IMR-90 (cell line): Measurements from ENCODE around the gene COL4A2. TPM values are rescaled to one million over a fixed set of nuclear protein-coding genes. Genes with fewer than 3 reads are reported as not detected.

Experiments
- ATAC-seq: fragments of 200-7000 bp; cut with Tn5 transposase; 2 replicates; pipeline ENCODE4 v1.9.1; 2020; ENCODE audit warnings: low read depth, mild to moderate bottlenecking, moderate library complexity
- BruUV-seq: library from RNA; stranded (reverse); fragments of 400-500 nt; replicated peaks from 2 replicates; lab custom pipeline; 2021; lab: Mats Ljungman, UMichigan
- CTCF ChIA-PET: fragments of 300-600 bp; formaldehyde crosslinking; extraction: SDS; loops from one replicate; lab custom pipeline; 2021; ENCODE audit warnings: antibody characterized with exemption; lab: Yijun Ruan, JAX
- POLR2A ChIA-PET: fragments of 300-600 bp; sonication (Branson Sonifier 250); formaldehyde crosslinking; loops from one replicate; lab custom pipeline; 2022; ENCODE audit warnings: antibody characterized with exemption; ENCODE audit not compliant: unreplicated experiment; lab: Charles Lee
- DNase-seq: peaks from one replicate; pipeline ENCODE4 v3.0.0; 2013
- H2AFZ ChIP-seq: replicated peaks from 2 replicates; pipeline ENCODE3; 2013; ENCODE audit warnings: low read length, mild to moderate bottlenecking; ENCODE audit not compliant: poor library complexity
- H2AK5ac ChIP-seq: 2 replicates; pipeline ENCODE4 v1.6.1; 2013; ENCODE audit warnings: low read depth, low read length, inconsistent platforms
- H2AK9ac ChIP-seq: replicated peaks from 2 replicates; pipeline ENCODE3; 2013; ENCODE audit warnings: mild to moderate bottlenecking, low read depth, low read length, moderate library complexity; ENCODE audit not compliant: poor library complexity
- H2BK120ac ChIP-seq: 2 replicates; pipeline ENCODE4 v1.6.1; 2013; ENCODE audit warnings: low read depth, low read length, inconsistent platforms
- H2BK15ac ChIP-seq: 3 replicates; pipeline ENCODE4 v1.6.1; 2013; ENCODE audit warnings: low read depth, low read length, inconsistent platforms
- H2BK20ac ChIP-seq: 2 replicates; pipeline ENCODE4 v1.6.1; 2013; ENCODE audit warnings: low read depth, mild to moderate bottlenecking, inconsistent platforms, low read length, moderate library complexity
- H2BK5ac ChIP-seq: 2 replicates; pipeline ENCODE4 v1.6.1; 2013; ENCODE audit warnings: mild to moderate bottlenecking, low read depth, low read length, inconsistent platforms; ENCODE audit not compliant: poor library complexity, severe bottlenecking
- H3K14ac ChIP-seq: replicated peaks from 2 replicates; pipeline ENCODE4 v1.6.1; 2013; ENCODE audit warnings: low read depth, low read length, inconsistent platforms
- H3K18ac ChIP-seq: 2 replicates; pipeline ENCODE4 v1.6.1; 2013; ENCODE audit warnings: low read depth, low read length, control low read depth
- H3K23ac ChIP-seq: 2 replicates; pipeline ENCODE4 v1.6.1; 2013; ENCODE audit warnings: low read depth, low read length, inconsistent platforms
- H3K27ac ChIP-seq: 2 replicates; pipeline ENCODE4 v1.5.1; 2013; ENCODE audit warnings: mild to moderate bottlenecking, control low read depth, low read length; ENCODE audit not compliant: insufficient read depth
- H3K27me3 ChIP-seq: 2 replicates; pipeline ENCODE4 v1.6.1; 2013; ENCODE audit warnings: low read length; ENCODE audit not compliant: control insufficient read depth, insufficient read depth
- H3K36me3 ChIP-seq: 2 replicates; pipeline ENCODE4 v1.6.1; 2013; ENCODE audit warnings: low read length, mixed read lengths; ENCODE audit not compliant: control insufficient read depth, insufficient read depth
- H3K4ac ChIP-seq: 2 replicates; pipeline ENCODE4 v1.6.1; 2013; ENCODE audit warnings: low read depth, low read length, inconsistent platforms
- H3K4me1 ChIP-seq: 2 replicates; pipeline ENCODE4 v1.6.1; 2013; ENCODE audit warnings: low read length, mixed read lengths; ENCODE audit not compliant: control insufficient read depth, insufficient read depth
- H3K4me2 ChIP-seq: 2 replicates; pipeline ENCODE4 v1.6.1; 2013; ENCODE audit warnings: low read depth, mild to moderate bottlenecking, control low read depth, low read length, moderate library complexity
- H3K4me3 ChIP-seq: 2 replicates; pipeline ENCODE4 v1.5.1; 2013; ENCODE audit warnings: low read depth, mild to moderate bottlenecking, control low read depth, low read length, moderate library complexity; ENCODE audit not compliant: insufficient read depth
- H3K56ac ChIP-seq: 2 replicates; pipeline ENCODE4 v1.6.1; 2013; ENCODE audit warnings: low read length, inconsistent platforms; ENCODE audit not compliant: insufficient read depth; ENCODE audit errors: extremely low read depth
- H3K79me1 ChIP-seq, 2 experiments: 2 replicates each; pipeline ENCODE4 v1.6.1; 2013; ENCODE audit warnings: low read length in 2 of 2, inconsistent platforms in 1 of 2, low read depth in 1 of 2
- H3K9ac ChIP-seq: 2 replicates; pipeline ENCODE4 v1.6.1; 2013; ENCODE audit warnings: low read depth, low read length, control low read depth
- H3K9me1 ChIP-seq: 2 replicates; pipeline ENCODE4 v1.6.1; 2013; ENCODE audit warnings: low read length, inconsistent platforms; ENCODE audit not compliant: insufficient read depth
- H3K9me3 ChIP-seq: 2 replicates; pipeline ENCODE4 v1.6.1; 2013; ENCODE audit warnings: low read length; ENCODE audit not compliant: control insufficient read depth, insufficient read depth
- H4K20me1 ChIP-seq: 2 replicates; pipeline ENCODE4 v1.6.1; 2013; ENCODE audit warnings: low read length, inconsistent platforms; ENCODE audit not compliant: insufficient read depth
- H4K5ac ChIP-seq: 2 replicates; pipeline ENCODE4 v1.6.1; 2013; ENCODE audit warnings: mild to moderate bottlenecking, low read depth, low read length, control low read depth
- H4K8ac ChIP-seq, 2 experiments: 2 replicates each; pipeline ENCODE4 v1.6.1; 2013; ENCODE audit warnings: low read depth in 2 of 2, low read length in 2 of 2, control low read depth in 1 of 2, inconsistent platforms in 1 of 2
- H4K91ac ChIP-seq: 2 replicates; pipeline ENCODE4 v1.6.1; 2013; ENCODE audit warnings: low read depth, low read length, inconsistent platforms; ENCODE audit not compliant: insufficient read depth
- BHLHE40 ChIP-seq: fragments of 150-350 bp; IDR thresholded peaks from 2 replicates; pipeline ENCODE4 v1.6.1; 2016; ENCODE audit warnings: mild to moderate bottlenecking, low read depth, low read length
- CEBPB ChIP-seq: IDR thresholded peaks from 2 replicates; pipeline ENCODE4 v1.6.1; 2012; ENCODE audit warnings: low read depth, low read length, improper control_type of control experiment
- CHD1 ChIP-seq: IDR thresholded peaks from 2 replicates; pipeline ENCODE4 v1.6.1; 2012; ENCODE audit warnings: low read depth, low read length, improper control_type of control experiment
- FOS ChIP-seq: fragments of 150-350 bp; IDR thresholded peaks from 2 replicates; pipeline ENCODE4 v1.6.1; 2016; ENCODE audit warnings: low read depth, low read length
- MAFK ChIP-seq: IDR thresholded peaks from 2 replicates; pipeline ENCODE4 v1.6.1; 2012; ENCODE audit warnings: low read depth, low read length, improper control_type of control experiment
- MAZ ChIP-seq: IDR thresholded peaks from 2 replicates; pipeline ENCODE4 v1.6.1; 2012; ENCODE audit warnings: low read depth, mild to moderate bottlenecking, low read length, improper control_type of control experiment, moderate library complexity, borderline replicate concordance
- MXI1 ChIP-seq: IDR thresholded peaks from 2 replicates; pipeline ENCODE4 v1.6.1; 2012; ENCODE audit warnings: low read depth, mild to moderate bottlenecking, low read length, moderate library complexity, borderline replicate concordance
- NFE2L2 ChIP-seq: fragments of 150-350 bp; IDR thresholded peaks from 2 replicates; pipeline ENCODE4 v1.6.1; 2016; ENCODE audit warnings: low read depth, mild to moderate bottlenecking, low read length
- POLR2A ChIP-seq: IDR thresholded peaks from 2 replicates; pipeline ENCODE4 v1.6.1; 2012; ENCODE audit warnings: mild to moderate bottlenecking, low read depth, low read length
- RAD21 ChIP-seq: IDR thresholded peaks from 2 replicates; pipeline ENCODE4 v1.6.1; 2012; ENCODE audit warnings: low read length, improper control_type of control experiment
- RCOR1 ChIP-seq: IDR thresholded peaks from 2 replicates; pipeline ENCODE4 v1.6.1; 2012; ENCODE audit warnings: mild to moderate bottlenecking, low read length, improper control_type of control experiment; ENCODE audit not compliant: insufficient replicate concordance
- RFX5 ChIP-seq: IDR thresholded peaks from 2 replicates; pipeline ENCODE4 v1.8.0; 2012; ENCODE audit warnings: low read depth, mild to moderate bottlenecking, low read length, moderate library complexity
- SMC3 ChIP-seq: fragments of 150-350 bp; IDR thresholded peaks from 2 replicates; pipeline ENCODE4 v1.6.1; 2016; ENCODE audit warnings: low read depth, mild to moderate bottlenecking, antibody characterized with exemption, low read length, moderate library complexity
- USF2 ChIP-seq: fragments of 150-350 bp; IDR thresholded peaks from 2 replicates; pipeline ENCODE4 v1.6.1; 2017; ENCODE audit warnings: mild to moderate bottlenecking, antibody characterized with exemption, low read length, low read depth
- WGBS, 2 experiments: methylation state at CpG; one replicate each; pipeline versions ENCODE4 v1.1.5 to v1.1.7; 2013; ENCODE audit warnings: missing lambda C conversion rate in 2 of 2; ENCODE audit not compliant: insufficient read length in 1 of 2; ENCODE audit errors: extremely low coverage in 2 of 2; 5-methylcytosine and 5-hydroxymethylcytosine counted together
- dilution Hi-C: fragments of 300-500 bp; cut with HindIII; formaldehyde crosslinking; loops from one replicate; pipeline ENCODE4 v1.14.3; 2018; ENCODE audit warnings: low sequenced_read_pairs; ENCODE audit not compliant: unreplicated experiment
- in situ Hi-C: fragments of 300-500 bp; cut with MboI; formaldehyde crosslinking; loops from 3 replicates; pipeline ENCODE4 v1.14.3; 2019; ENCODE audit warnings: low sequenced_read_pairs, inconsistent platforms, mixed read lengths
- intact Hi-C: fragments of 100-400 bp; cut with micrococcal nuclease; formaldehyde crosslinking; loops from 2 replicates; pipeline ENCODE4 v1.10.0; 2022
- polyA plus RNA-seq, 3 experiments: library from polyadenylated mRNA; depleted of rRNA; stranded (reverse); fragments of >200 nt; gene quantifications; 2 replicates each; pipeline ENCODE4 v1.2.3, GENCODE V29; 2012; ENCODE audit warnings: low replicate concordance in 1 of 3
- total RNA-seq: library from RNA; depleted of rRNA; stranded (reverse); fragments of >200 nt; gene quantifications from 2 replicates; pipeline ENCODE4 v1.2.3, GENCODE V29; 2012
- TF ChIP-seq, protein P1 (sequence below): conservative IDR thresholded peaks from 2 replicates; pipeline ENCODE4 v1.5.1; 2012; ENCODE audit warnings: mild to moderate bottlenecking, low read depth, low read length, improper control_type of control experiment
- TF ChIP-seq, protein P2 (sequence below): fragments of 150-350 bp; IDR thresholded peaks from 2 replicates; pipeline ENCODE4 v1.6.1; 2016; ENCODE audit warnings: low read depth, mild to moderate bottlenecking, low read length, moderate library complexity, borderline replicate concordance

Gene COL4A2
- total and polyA plus RNA-seq, 2 of the 4 experiments (the other 2 are of a cell fraction), result 90.7 to 457 TPM

- dilution Hi-C loops, result no loop called here
Measured at GRCh38 chr13:110317093-110317492, 10.0 kb downstream of the COL4A2 start.

More at GRCh38 chr13:110317093-110317492, 10.0 kb downstream of the COL4A2 start:
- Histone ChIP-seq H3K56ac (no peak overlapping the region), H3K79me1 (peaks cover 11 to 78% of the 10 kb centered on the region in 2 experiments), H4K5ac (no peak overlapping the region), H3K4me1 (peaks cover 17% of the 10 kb centered on the region), H3K14ac (0 out of 2 replicates have a peak overlapping the region, but pooled peaks have one; percentile 20), H4K20me1 (peaks cover 74% of the 10 kb centered on the region), H3K9me3 (no peaks in the 10 kb centered on the region), H4K91ac (no peak overlapping the region), H3K23ac (peak overlapping the region; percentile 41; the same call in 1 of the 2 replicates), H2BK120ac (no peak overlapping the region), H2BK15ac (no peak overlapping the region), H3K9ac (no peak overlapping the region), H2BK20ac (no peak overlapping the region), H4K8ac (no peak overlapping the region), H2AK5ac (peak overlapping the region; percentile 18; the same call in 1 of the 2 replicates), H3K36me3 (peaks cover 40% of the 10 kb centered on the region), H2AFZ (no peak overlapping the region), H3K4ac (no peak overlapping the region; the same call in 1 of the 2 replicates), H3K27me3 (no peaks in the 10 kb centered on the region), H3K18ac (no peak overlapping the region), H3K27ac (no peak overlapping the region), H3K4me2 (no peak overlapping the region), H2AK9ac (peak overlapping the region; percentile 8), H3K9me1 (peaks cover 46% of the 10 kb centered on the region), H3K4me3 (no peak overlapping the region), H2BK5ac (peak overlapping the region; percentile 38)
- WGBS, 2 experiments, result 93% methylated on average over 3 of the region's 5 CpGs; no CpG with 5 or more reads in 1 of the 2 experiments
- ChIA-PET CTCF (no interaction called here), POLR2A (no interaction called here)
- in situ Hi-C loops, result no loop called here
- no peak for DNase-seq
- no peak for TF ChIP-seq MAZ
- no peak for TF ChIP-seq MXI1
- TF ChIP-seq SMC3, result no peak
- TF ChIP-seq FOS, result no peak
- no peak for TF ChIP-seq CEBPB
- TF ChIP-seq, protein P1, sequence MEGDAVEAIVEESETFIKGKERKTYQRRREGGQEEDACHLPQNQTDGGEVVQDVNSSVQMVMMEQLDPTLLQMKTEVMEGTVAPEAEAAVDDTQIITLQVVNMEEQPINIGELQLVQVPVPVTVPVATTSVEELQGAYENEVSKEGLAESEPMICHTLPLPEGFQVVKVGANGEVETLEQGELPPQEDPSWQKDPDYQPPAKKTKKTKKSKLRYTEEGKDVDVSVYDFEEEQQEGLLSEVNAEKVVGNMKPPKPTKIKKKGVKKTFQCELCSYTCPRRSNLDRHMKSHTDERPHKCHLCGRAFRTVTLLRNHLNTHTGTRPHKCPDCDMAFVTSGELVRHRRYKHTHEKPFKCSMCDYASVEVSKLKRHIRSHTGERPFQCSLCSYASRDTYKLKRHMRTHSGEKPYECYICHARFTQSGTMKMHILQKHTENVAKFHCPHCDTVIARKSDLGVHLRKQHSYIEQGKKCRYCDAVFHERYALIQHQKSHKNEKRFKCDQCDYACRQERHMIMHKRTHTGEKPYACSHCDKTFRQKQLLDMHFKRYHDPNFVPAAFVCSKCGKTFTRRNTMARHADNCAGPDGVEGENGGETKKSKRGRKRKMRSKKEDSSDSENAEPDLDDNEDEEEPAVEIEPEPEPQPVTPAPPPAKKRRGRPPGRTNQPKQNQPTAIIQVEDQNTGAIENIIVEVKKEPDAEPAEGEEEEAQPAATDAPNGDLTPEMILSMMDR, result no peak
- no peak for TF ChIP-seq BHLHE40
- TF ChIP-seq RCOR1, result no peak
- TF ChIP-seq NFE2L2, result no peak
- no peak for TF ChIP-seq MAFK
- no peak for TF ChIP-seq USF2
- TF ChIP-seq, protein P2, sequence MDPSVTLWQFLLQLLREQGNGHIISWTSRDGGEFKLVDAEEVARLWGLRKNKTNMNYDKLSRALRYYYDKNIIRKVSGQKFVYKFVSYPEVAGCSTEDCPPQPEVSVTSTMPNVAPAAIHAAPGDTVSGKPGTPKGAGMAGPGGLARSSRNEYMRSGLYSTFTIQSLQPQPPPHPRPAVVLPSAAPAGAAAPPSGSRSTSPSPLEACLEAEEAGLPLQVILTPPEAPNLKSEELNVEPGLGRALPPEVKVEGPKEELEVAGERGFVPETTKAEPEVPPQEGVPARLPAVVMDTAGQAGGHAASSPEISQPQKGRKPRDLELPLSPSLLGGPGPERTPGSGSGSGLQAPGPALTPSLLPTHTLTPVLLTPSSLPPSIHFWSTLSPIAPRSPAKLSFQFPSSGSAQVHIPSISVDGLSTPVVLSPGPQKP, result no peak
- TF ChIP-seq CHD1, result no peak
- no peak for TF ChIP-seq RFX5
- TF ChIP-seq POLR2A, result no peak; the same call in 1 of the 2 replicates
- TF ChIP-seq RAD21, result no peak
- ATAC-seq, result no peak
- BruUV-seq, result no TSS peak
- intact Hi-C loops, result no loop called here
